Mesenchymal stem cell (in vitro differentiated cells and primary cell): ENCODE data around the gene OR2A25.

Experiments used
- DNase-seq: peaks from one replicate; pipeline ENCODE4 v3.0.0-alpha.2; 2013
- H2AFZ ChIP-seq: one replicate; pipeline ENCODE4 v1.6.1; 2013; ENCODE audit warnings: low read depth, mild to moderate bottlenecking, control low read depth, inconsistent platforms, low read length, moderate library complexity
- H2AK5ac ChIP-seq: 2 replicates; pipeline ENCODE4 v1.6.1; 2013; ENCODE audit warnings: low read length, moderate library complexity, mild to moderate bottlenecking, inconsistent platforms; ENCODE audit not compliant: severe bottlenecking
- H2BK120ac ChIP-seq: one replicate; pipeline ENCODE4 v1.6.1; 2013; ENCODE audit warnings: low read depth, mild to moderate bottlenecking, inconsistent platforms, low read length, moderate library complexity
- H2BK12ac ChIP-seq, 2 experiments: one replicate each; pipeline ENCODE4 v1.6.1; 2013; ENCODE audit warnings: inconsistent platforms in 2 of 2, low read length in 2 of 2, mild to moderate bottlenecking in 2 of 2, moderate library complexity in 2 of 2, control low read depth in 1 of 2
- H2BK15ac ChIP-seq: one replicate; pipeline ENCODE4 v1.6.1; 2013; ENCODE audit warnings: mild to moderate bottlenecking, low read depth, inconsistent platforms; ENCODE audit not compliant: poor library complexity, severe bottlenecking
- H2BK5ac ChIP-seq: 2 replicates; pipeline ENCODE4 v1.6.1; 2013; ENCODE audit warnings: low read depth, mild to moderate bottlenecking, low read length, control low read depth, inconsistent platforms; ENCODE audit not compliant: poor library complexity, severe bottlenecking
- H3K14ac ChIP-seq, 2 experiments: one replicate each; pipeline ENCODE4 v1.6.1; 2013; ENCODE audit warnings: inconsistent platforms in 2 of 2, low read length in 2 of 2, control low read depth in 1 of 2, mild to moderate bottlenecking in 1 of 2, moderate library complexity in 1 of 2
- H3K18ac ChIP-seq, 2 experiments: one replicate each; pipeline ENCODE4 v1.6.1; 2013; ENCODE audit warnings: inconsistent platforms in 2 of 2, low read length in 2 of 2, control low read depth in 1 of 2, low read depth in 1 of 2, mild to moderate bottlenecking in 1 of 2
- H3K23ac ChIP-seq, 2 experiments: one replicate each; pipeline ENCODE4 v1.6.1; 2013; ENCODE audit warnings: inconsistent platforms in 2 of 2, low read length in 2 of 2, mild to moderate bottlenecking in 2 of 2, moderate library complexity in 2 of 2, control low read depth in 1 of 2
- H3K27ac ChIP-seq: 2 replicates; pipeline ENCODE4 v1.5.1; 2013; ENCODE audit warnings: mild to moderate bottlenecking, moderate library complexity, low read length, control low read depth, inconsistent platforms; ENCODE audit not compliant: poor library complexity, severe bottlenecking
- H3K27me3 ChIP-seq, 2 experiments: 2 replicates each; pipeline versions ENCODE4 v1.6.1 to v1.7.0; 2013; ENCODE audit warnings: low read length in 2 of 2, mild to moderate bottlenecking in 2 of 2, moderate library complexity in 2 of 2, control low read depth in 1 of 2, inconsistent platforms in 1 of 2; ENCODE audit not compliant: control insufficient read depth in 1 of 2, insufficient read depth in 1 of 2
- H3K36me3 ChIP-seq, 2 experiments: 2 replicates each; pipeline versions ENCODE4 v1.6.1 to v1.7.0; 2013; ENCODE audit warnings: low read length in 2 of 2, control low read depth in 1 of 2, inconsistent platforms in 1 of 2, low read depth in 1 of 2, mild to moderate bottlenecking in 1 of 2; ENCODE audit not compliant: insufficient read depth in 2 of 2, control insufficient read depth in 1 of 2
- H3K4ac ChIP-seq, 2 experiments: one replicate each; pipeline ENCODE4 v1.6.1; 2013; ENCODE audit warnings: inconsistent platforms in 2 of 2, low read length in 2 of 2, mild to moderate bottlenecking in 2 of 2, moderate library complexity in 2 of 2, control low read depth in 1 of 2, low read depth in 1 of 2
- H3K4me1 ChIP-seq: 2 replicates; pipeline ENCODE4 v1.6.1; 2013; ENCODE audit warnings: low read depth, low read length, control low read depth; ENCODE audit not compliant: control insufficient read depth, insufficient read depth
- H3K4me2 ChIP-seq: 2 replicates; pipeline ENCODE4 v1.6.1; 2013; ENCODE audit warnings: low read length, mild to moderate bottlenecking, inconsistent platforms; ENCODE audit not compliant: poor library complexity, severe bottlenecking
- H3K4me3 ChIP-seq, 2 experiments: 2 replicates each; pipeline versions ENCODE4 v1.5.1 to v1.7.0; 2013; ENCODE audit warnings: low read length in 2 of 2, mild to moderate bottlenecking in 2 of 2, control low read depth in 1 of 2, low read depth in 1 of 2; ENCODE audit not compliant: insufficient read depth in 1 of 2
- H3K79me1 ChIP-seq: replicated peaks from 2 replicates; pipeline ENCODE4 v1.6.1; 2013; ENCODE audit warnings: mild to moderate bottlenecking, control low read depth, low read length, inconsistent platforms; ENCODE audit not compliant: poor library complexity, severe bottlenecking
- H3K9ac ChIP-seq: 2 replicates; pipeline ENCODE4 v1.7.0; 2013; ENCODE audit warnings: mild to moderate bottlenecking, low read length, moderate library complexity
- H3K9me3 ChIP-seq: 2 replicates; pipeline ENCODE4 v1.7.0; 2013; ENCODE audit warnings: mild to moderate bottlenecking, low read length; ENCODE audit not compliant: control insufficient read depth
- H4K8ac ChIP-seq: one replicate; pipeline ENCODE4 v1.6.1; 2013; ENCODE audit warnings: inconsistent platforms, mild to moderate bottlenecking, low read length, moderate library complexity
- H4K91ac ChIP-seq: one replicate; pipeline ENCODE4 v1.6.1; 2013; ENCODE audit warnings: mild to moderate bottlenecking, low read length, inconsistent platforms
- WGBS: methylation state at CpG from one replicate; pipeline ENCODE4 v1.1.7; 2013; ENCODE audit warnings: mixed read lengths; 5-methylcytosine and 5-hydroxymethylcytosine counted together

The OR2A25 gene

GRCh38 chr7:144100607-144101006 lies 31.0 kb downstream of the OR2A25 start:
- Histone ChIP-seq H3K4me3 (no peak overlapping the region), H2BK120ac (no peak overlapping the region), H2AK5ac (no peak overlapping the region), H3K4me2 (no peak overlapping the region), H3K4me1 (no peaks in the 10 kb centered on the region), H2BK5ac (no peak overlapping the region), H3K27me3 (no peaks in the 10 kb centered on the region), H4K8ac (no peak overlapping the region), H2AFZ (no peak overlapping the region), H3K4ac (no peak overlapping the region), H3K9ac (no peak overlapping the region), H3K23ac (no peak overlapping the region), H2BK15ac (no peak overlapping the region), H3K79me1 (no peaks in the 10 kb centered on the region), H3K9me3 (no peaks in the 10 kb centered on the region), H3K36me3 (no peaks in the 10 kb centered on the region), H3K18ac (no peak overlapping the region), H2BK12ac (no peak overlapping the region), H3K27ac (no peak overlapping the region), H3K14ac (no peak overlapping the region), H4K91ac (no peak overlapping the region)
- no peak for DNase-seq
- WGBS, result 51% methylated on average over 2 of the region's 3 CpGs

GRCh38 chr7:144102041-144102440 lies 32.4 kb downstream of the OR2A25 start:
- Histone ChIP-seq H3K18ac (no peak overlapping the region), H3K4me2 (no peak overlapping the region)

GRCh38 chr7:144105211-144105610 lies 35.6 kb downstream of the OR2A25 start:
- Histone ChIP-seq H3K18ac (no peak overlapping the region), H3K4me3 (no peak overlapping the region), H3K27ac (no peak overlapping the region)

More at GRCh38 chr7:144102041-144102440, 32.4 kb downstream of the OR2A25 start:
- Histone ChIP-seq H3K23ac (no peak overlapping the region), H3K4me1 (no peaks in the 10 kb centered on the region), H2BK15ac (no peak overlapping the region), H2AFZ (no peak overlapping the region), H3K27me3 (no peaks in the 10 kb centered on the region), H3K79me1 (no peaks in the 10 kb centered on the region), H2AK5ac (no peak overlapping the region), H2BK120ac (no peak overlapping the region), H2BK5ac (no peak overlapping the region), H3K4ac (no peak overlapping the region), H3K27ac (no peak overlapping the region), H2BK12ac (no peak overlapping the region), H3K9ac (no peak overlapping the region), H4K91ac (no peak overlapping the region), H4K8ac (no peak overlapping the region), H3K4me3 (no peak overlapping the region), H3K14ac (no peak overlapping the region), H3K9me3 (no peaks in the 10 kb centered on the region), H3K36me3 (no peaks in the 10 kb centered on the region)
- DNase-seq, result no peak

GRCh38 chr7:144109283-144109682 lies 39.7 kb downstream of the OR2A25 start, which contains the start of gene OR2A2:
OR2A2 (plus strand) TSS chr7:144109583; CDS start chr7:144109583, 0 bp downstream.
- Histone ChIP-seq H3K23ac (no peak within 1 kb of the TSS), H3K27me3 (no peaks in the 10 kb centered on the region), H3K4ac (no peak within 1 kb of the TSS), H2BK5ac (no peak within 1 kb of the TSS), H2BK120ac (no peak within 1 kb of the TSS), H2AFZ (no peak within 1 kb of the TSS), H2BK15ac (no peak within 1 kb of the TSS), H3K18ac (no peak within 1 kb of the TSS), H3K4me3 (no peak within 1 kb of the TSS), H2BK12ac (no peak within 1 kb of the TSS), H3K14ac (no peak within 1 kb of the TSS), H4K91ac (no peak within 1 kb of the TSS), H3K4me1 (no peaks in the 10 kb centered on the region), H3K9me3 (no peaks in the 10 kb centered on the region), H3K9ac (no peak within 1 kb of the TSS), H4K8ac (no peak within 1 kb of the TSS), H3K27ac (no peak within 1 kb of the TSS), H3K4me2 (no peak within 1 kb of the TSS), H3K79me1 (no peaks in the 10 kb centered on the region), H2AK5ac (no peak within 1 kb of the TSS), H3K36me3 (no peaks in the 10 kb centered on the region)
- WGBS, result 100% methylated on average over 1 of the region's 2 CpGs
- DNase-seq, result no peak

More at GRCh38 chr7:144105211-144105610, 35.6 kb downstream of the OR2A25 start:
- H3K4me1 ChIP-seq, result no peaks in the 10 kb centered on the region
- H3K4me2 ChIP-seq, result no peak overlapping the region
- H2BK12ac ChIP-seq, result no peak overlapping the region
- H4K8ac ChIP-seq, result no peak overlapping the region
- H4K91ac ChIP-seq, result no peak overlapping the region
- no peak overlapping the region for H2BK120ac ChIP-seq
- H3K9me3 ChIP-seq, result no peaks in the 10 kb centered on the region
- no peak overlapping the region for H3K23ac ChIP-seq
- H3K36me3 ChIP-seq, result no peaks in the 10 kb centered on the region
- no peak overlapping the region for H3K4ac ChIP-seq
- no peak overlapping the region for H3K9ac ChIP-seq
- no peak overlapping the region for H2BK5ac ChIP-seq
- H3K79me1 ChIP-seq, result no peaks in the 10 kb centered on the region
- no peak overlapping the region for H3K14ac ChIP-seq
- no peak overlapping the region for H2AFZ ChIP-seq
- no peak overlapping the region for H2AK5ac ChIP-seq
- H2BK15ac ChIP-seq, result no peak overlapping the region
- no peaks in the 10 kb centered on the region for H3K27me3 ChIP-seq
- no peak for DNase-seq
